Thyroid gland (tissue), 4 donors: Measurements from ENCODE around the gene TPRG1.

Experiments used
- CTCF ChIP-seq, 6 experiments: fragments of 200-600 bp in 3 of 6; fragments of 450-650 bp in 3 of 6; sonication (generic) in 3 of 6; IDR thresholded peaks; one replicate each; pipeline ENCODE4 v1.5.1; 2016 to 2019; ENCODE audit warnings: antibody characterized with exemption in 6 of 6, mild to moderate bottlenecking in 2 of 6, inconsistent platforms in 1 of 6, moderate library complexity in 1 of 6
- POLR2A ChIP-seq, 2 donors: fragments of 450-650 bp; IDR thresholded peaks; one replicate each; pipeline ENCODE4 v1.6.1; 2017; ENCODE audit warnings: antibody characterized with exemption in 2 of 2, mild to moderate bottlenecking in 2 of 2, moderate library complexity in 1 of 2

- TF ChIP-seq CTCF (IDR thresholded peaks at IDR 0.05) (no peak), POLR2A (IDR thresholded peaks at IDR 0.05) (no peak)
Measured at GRCh38 chr3:189169728-189170127, 2.0 kb upstream of the TPRG1 start.
